Brain microvascular endothelial cell (primary cell): Measurements from ENCODE around the gene CT45A3.
A peak's percentile ranks its signal among the peaks of the same experiment; 100 is the strongest.
"Not testable (repeated sequence)": the region's sequence is repeated elsewhere in the genome, so short reads cannot be mapped to it uniquely, and the experiment has no call there.

Experiments used
- DNase-seq: peaks from one replicate; pipeline ENCODE4 v3.0.0-alpha.2; 2020
- H3K27ac ChIP-seq: fragments of 250-450 bp; sonication (Bioruptor Pico); 2 replicates; pipeline ENCODE4 v1.5.1; 2020; ENCODE audit warnings: mild to moderate bottlenecking, moderate library complexity
- H3K27me3 ChIP-seq: fragments of 250-450 bp; sonication (Bioruptor Pico); replicated peaks from 2 replicates; pipeline ENCODE4 v1.5.1; 2020; ENCODE audit warnings: mild to moderate bottlenecking
- H3K36me3 ChIP-seq: fragments of 250-450 bp; sonication (Bioruptor Pico); replicated peaks from 2 replicates; pipeline ENCODE4 v1.5.1; 2020; ENCODE audit warnings: mild to moderate bottlenecking
- H3K4me3 ChIP-seq: 2 replicates; pipeline ENCODE4 v1.5.1; 2011; ENCODE audit warnings: low read depth, mild to moderate bottlenecking, control low read depth, low read length, moderate library complexity
- CTCF ChIP-seq: IDR thresholded peaks from 2 replicates; pipeline ENCODE4 v1.5.1; 2011; ENCODE audit warnings: low read depth, mild to moderate bottlenecking, moderate library complexity, low read length, control low read depth, inconsistent platforms; ENCODE audit errors: missing control alignments
- in situ Hi-C: cut with HindIII; loops from 2 replicates; pipeline ENCODE4 v1.10.0; 2017; ENCODE audit warnings: low sequenced_read_pairs, low pct_ligation_motif_present

Gene CT45A3, protein sequence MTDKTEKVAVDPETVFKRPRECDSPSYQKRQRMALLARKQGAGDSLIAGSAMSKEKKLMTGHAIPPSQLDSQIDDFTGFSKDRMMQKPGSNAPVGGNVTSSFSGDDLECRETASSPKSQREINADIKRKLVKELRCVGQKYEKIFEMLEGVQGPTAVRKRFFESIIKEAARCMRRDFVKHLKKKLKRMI

GRCh38 chrX:135768091-135768490, at the start of gene CT45A3:
TSS of gene CT45A3 (minus strand) at chrX:135768191. CDS start at chrX:135764444, 3,747 bp downstream.
- H3K27me3 ChIP-seq, H3K36me3 ChIP-seq, H3K4me3 ChIP-seq, H3K27ac ChIP-seq, in situ Hi-C loops, DNase-seq: not testable (repeated sequence)

GRCh38 chrX:135802687-135803086, 34.7 kb upstream of the CT45A3 start, which contains the start of gene CT45A6:
TSS of gene CT45A6 (minus strand) at chrX:135802787. CDS start at chrX:135798993, 3,794 bp downstream.
- in situ Hi-C loops, H3K27ac ChIP-seq: not testable (repeated sequence)

DNA sequence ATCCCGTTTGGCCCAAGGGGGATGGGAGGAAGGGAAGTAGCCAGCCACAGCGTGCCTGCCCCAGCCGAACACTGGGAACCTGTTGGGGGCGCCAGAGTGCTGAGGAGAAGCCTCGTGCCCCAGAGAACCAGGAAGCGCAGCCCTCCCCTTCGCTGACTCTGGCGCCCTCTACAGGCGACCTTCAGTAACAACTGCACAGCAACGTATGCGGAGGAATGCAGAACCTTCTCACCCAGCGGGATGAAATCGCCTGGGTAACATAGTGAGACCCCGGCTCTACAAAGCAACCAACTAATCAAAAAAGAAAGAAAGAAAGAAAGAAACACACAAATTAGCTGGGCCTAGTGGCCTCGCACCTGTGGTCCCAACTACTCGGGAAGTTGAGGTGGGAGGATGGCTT, 17.4 kb upstream of the CT45A3 start, which contains the start of gene CT45A5:
Gene CT45A5, minus strand, starts transcription at position 101 of the 400 bp plus-strand sequence. CDS start 3,774 bp downstream, outside the sequence.
- H3K4me3 ChIP-seq, DNase-seq, in situ Hi-C loops, H3K27me3 ChIP-seq, H3K36me3 ChIP-seq, H3K27ac ChIP-seq: not testable (repeated sequence)

More at GRCh38 chrX:135802687-135803086, 34.7 kb upstream of the CT45A3 start, which contains the start of gene CT45A6:
- not testable (repeated sequence) for DNase-seq, H3K27me3 ChIP-seq, H3K4me3 ChIP-seq, H3K36me3 ChIP-seq

GRCh38 chrX:135744739-135745138, 23.3 kb downstream of the CT45A3 start:
- H3K4me3 ChIP-seq, DNase-seq, in situ Hi-C loops, H3K36me3 ChIP-seq, H3K27ac ChIP-seq, H3K27me3 ChIP-seq: not testable (repeated sequence)

GRCh38 chrX:135741192-135741715, 26.7 kb downstream of the CT45A3 start:
- H3K27ac ChIP-seq: no peak overlapping the region
- TF ChIP-seq CTCF: no peak
- no peaks in the 10 kb centered on the region for H3K36me3 ChIP-seq
- no peak for DNase-seq
- H3K4me3 ChIP-seq: no peak overlapping the region
- H3K27me3 ChIP-seq: no peaks in the 10 kb centered on the region
- in situ Hi-C loops: no loop called here

GRCh38 chrX:135740681-135741149, 27.3 kb downstream of the CT45A3 start:
- no peak overlapping the region for H3K27ac ChIP-seq
- H3K36me3 ChIP-seq: no peaks in the 10 kb centered on the region
- TF ChIP-seq CTCF: peak; percentile 28
- no peak overlapping the region for H3K4me3 ChIP-seq
- in situ Hi-C loops: no loop called here
- DNase-seq: no peak
- H3K27me3 ChIP-seq: no peaks in the 10 kb centered on the region

DNA sequence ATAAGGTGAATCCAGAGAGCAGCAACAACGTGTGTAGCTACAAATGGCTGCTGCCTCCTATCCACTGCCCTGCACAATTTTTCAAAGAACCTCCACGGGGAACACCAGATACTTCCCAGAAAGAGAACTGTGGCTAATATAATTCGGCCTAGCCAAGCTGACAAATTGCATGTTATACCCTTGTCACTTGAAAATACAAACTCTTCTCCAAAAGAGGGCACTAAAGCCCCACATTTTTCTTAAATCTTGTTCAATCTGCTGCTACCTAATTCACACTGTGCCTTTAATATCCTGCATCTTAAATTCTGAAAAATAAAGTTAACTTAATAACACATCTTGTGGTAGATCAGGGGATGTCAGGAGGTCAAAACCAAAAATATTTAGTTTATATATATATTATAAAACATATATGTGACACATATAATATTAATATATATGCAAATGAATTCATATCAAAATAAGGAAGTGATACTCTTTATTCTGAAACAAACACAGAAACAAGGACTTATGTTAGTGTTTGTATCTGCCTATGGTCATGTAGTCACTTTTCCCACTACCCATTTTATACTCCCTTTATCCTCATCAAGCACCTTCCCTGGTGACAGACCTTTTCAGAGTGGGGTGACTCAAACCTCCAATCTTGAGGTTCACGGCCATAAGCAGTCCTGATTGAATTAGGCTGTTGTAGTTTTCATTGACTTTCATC, 30.5 kb downstream of the CT45A3 start:
- Histone ChIP-seq H3K27me3 (no peaks in the 10 kb centered on the region), H3K27ac (no peak overlapping the region), H3K4me3 (no peak overlapping the region), H3K36me3 (no peaks in the 10 kb centered on the region)
- DNase-seq: no peak
- no peak for TF ChIP-seq CTCF
- in situ Hi-C loops: no loop called here

GRCh38 chrX:135734666-135735065, 33.3 kb downstream of the CT45A3 start:
- H3K36me3 ChIP-seq, H3K4me3 ChIP-seq, in situ Hi-C loops, DNase-seq, H3K27ac ChIP-seq, H3K27me3 ChIP-seq: not testable (repeated sequence)
